Transverse colon (tissue), 4 donors: ENCODE measurements around the gene RPL28.

Source experiments
- POLR2A ChIP-seq: fragments of 450-650 bp; IDR thresholded peaks from one replicate; pipeline ENCODE4 v1.6.1; 2016; ENCODE audit warnings: antibody characterized with exemption, mild to moderate bottlenecking, moderate library complexity
- POLR2AphosphoS5 ChIP-seq, 3 donors: sonication (generic); formaldehyde crosslinking; IDR thresholded peaks; one replicate each; pipeline ENCODE4 v1.6.1; 2016; ENCODE audit warnings: antibody characterized with exemption in 3 of 3
- TF ChIP-seq, protein P1 (sequence below), 5 experiments: fragments of 200-600 bp in 3 of 5; fragments of 450-650 bp in 2 of 5; sonication (generic) in 3 of 5; IDR thresholded peaks; 1 replicate in 2 of 5; 2 replicates in 3 of 5; pipeline ENCODE4 v1.5.1; 2016 to 2017; ENCODE audit warnings: antibody characterized with exemption in 5 of 5, inconsistent platforms in 3 of 5, mild to moderate bottlenecking in 2 of 5, moderate library complexity in 1 of 5

DNA sequence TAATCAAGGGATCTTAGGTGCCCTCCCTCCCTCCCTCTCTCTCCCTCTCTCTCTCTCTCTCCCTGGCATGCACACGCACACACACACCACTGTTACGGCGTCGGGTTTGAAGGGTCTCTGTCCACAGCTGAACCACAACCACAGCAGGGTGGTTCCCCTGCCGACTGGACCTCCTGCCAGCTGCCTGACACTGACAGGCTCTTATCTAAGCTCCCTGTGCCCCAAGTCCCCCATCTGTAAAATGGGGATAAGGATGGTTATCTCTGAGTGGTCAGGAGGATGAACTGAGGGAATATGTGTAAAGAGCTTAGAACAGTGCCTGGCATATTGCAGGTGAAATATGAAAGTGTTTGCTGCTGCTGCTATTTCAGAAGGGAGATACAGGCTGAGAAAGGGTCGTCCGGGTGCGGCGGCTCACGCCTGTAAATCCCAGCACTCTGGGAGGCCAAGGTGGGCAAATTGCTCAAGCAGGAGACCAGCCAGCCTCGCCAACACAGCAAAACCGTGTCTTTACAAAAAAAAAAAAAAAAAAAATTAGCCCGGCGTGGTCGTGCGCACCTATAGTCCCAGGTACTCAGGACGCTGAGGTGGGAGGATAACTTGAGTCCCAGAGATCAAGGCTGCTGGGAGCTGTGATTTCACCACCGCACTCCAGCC, 58.2 kb downstream of the RPL28 start:
- TF ChIP-seq, protein P1, sequence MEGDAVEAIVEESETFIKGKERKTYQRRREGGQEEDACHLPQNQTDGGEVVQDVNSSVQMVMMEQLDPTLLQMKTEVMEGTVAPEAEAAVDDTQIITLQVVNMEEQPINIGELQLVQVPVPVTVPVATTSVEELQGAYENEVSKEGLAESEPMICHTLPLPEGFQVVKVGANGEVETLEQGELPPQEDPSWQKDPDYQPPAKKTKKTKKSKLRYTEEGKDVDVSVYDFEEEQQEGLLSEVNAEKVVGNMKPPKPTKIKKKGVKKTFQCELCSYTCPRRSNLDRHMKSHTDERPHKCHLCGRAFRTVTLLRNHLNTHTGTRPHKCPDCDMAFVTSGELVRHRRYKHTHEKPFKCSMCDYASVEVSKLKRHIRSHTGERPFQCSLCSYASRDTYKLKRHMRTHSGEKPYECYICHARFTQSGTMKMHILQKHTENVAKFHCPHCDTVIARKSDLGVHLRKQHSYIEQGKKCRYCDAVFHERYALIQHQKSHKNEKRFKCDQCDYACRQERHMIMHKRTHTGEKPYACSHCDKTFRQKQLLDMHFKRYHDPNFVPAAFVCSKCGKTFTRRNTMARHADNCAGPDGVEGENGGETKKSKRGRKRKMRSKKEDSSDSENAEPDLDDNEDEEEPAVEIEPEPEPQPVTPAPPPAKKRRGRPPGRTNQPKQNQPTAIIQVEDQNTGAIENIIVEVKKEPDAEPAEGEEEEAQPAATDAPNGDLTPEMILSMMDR (IDR thresholded peaks at IDR 0.05) = no peak
- TF ChIP-seq POLR2A (no peak), POLR2AphosphoS5 (IDR thresholded peaks at IDR 0.05) (no peak)
